ENCODE data around the gene CADM1. TPM values are rescaled to one million over a fixed set of nuclear protein-coding genes. Genes with fewer than 3 reads are reported as not detected.

CADM1 gene
- total and polyA plus RNA-seq, 2 experiments from 2014 or later = 48.4 to 54.3 TPM

GRCh38 chr11:115226556-115226955, 277.7 kb downstream of the CADM1 start:
- Histone ChIP-seq H3K27ac (no peak overlapping the region), H3K79me2 (no peaks in the 10 kb centered on the region), H3K4me1 (ENCODE audit: insufficient read depth) (no peaks in the 10 kb centered on the region), H2AFZ (no peak overlapping the region), H3K4me3 (no peak overlapping the region), H3K27me3 (no peaks in the 10 kb centered on the region), H4K20me1 (ENCODE audit: insufficient read depth, poor library complexity, severe bottlenecking) (no peaks in the 10 kb centered on the region), H3K9me2 (replicated peaks; ENCODE audit: insufficient read depth) (no peaks in the 10 kb centered on the region), H3K4me2 (no peak overlapping the region), H3K36me3 (replicated peaks; ENCODE audit: insufficient read depth, low read depth) (no peaks in the 10 kb centered on the region), H3K9me3 (ENCODE audit: low read depth) (no peaks in the 10 kb centered on the region)
- DNase-seq (ENCODE audit: low spot score) = peak; percentile 14
- 63% methylated on average over 2 of the region's 2 CpGs for WGBS (ENCODE audit: low lambda C conversion rate, missing lambda C conversion rate)
- TF ChIP-seq EZH2phosphoT487 (IDR thresholded peaks at IDR 0.05; ENCODE audit: low read depth, severe bottlenecking, unreplicated experiment) (no peak), CTCF (IDR thresholded peaks at IDR 0.05; ENCODE audit: poor library complexity) (no peak), EZH2 (IDR thresholded peaks at IDR 0.05; ENCODE audit: borderline replicate concordance) (no peak)

GRCh38 chr11:115224551-115224950, 279.7 kb downstream of the CADM1 start:
- Histone ChIP-seq H3K79me2 (no peaks in the 10 kb centered on the region), H3K27ac (no peak overlapping the region), H3K4me1 (ENCODE audit: insufficient read depth) (no peaks in the 10 kb centered on the region), H3K9me2 (replicated peaks; ENCODE audit: insufficient read depth) (no peaks in the 10 kb centered on the region), H4K20me1 (ENCODE audit: insufficient read depth, poor library complexity, severe bottlenecking) (no peaks in the 10 kb centered on the region), H3K9me3 (ENCODE audit: low read depth) (no peaks in the 10 kb centered on the region), H3K27me3 (no peaks in the 10 kb centered on the region), H3K4me3 (no peak overlapping the region), H3K4me2 (no peak overlapping the region), H2AFZ (no peak overlapping the region), H3K36me3 (replicated peaks; ENCODE audit: insufficient read depth, low read depth) (no peaks in the 10 kb centered on the region)
- 88% methylated on average over 4 of the region's 4 CpGs for WGBS (ENCODE audit: low lambda C conversion rate, missing lambda C conversion rate)
- no peak for DNase-seq (ENCODE audit: low spot score)
- TF ChIP-seq EZH2 (IDR thresholded peaks at IDR 0.05; ENCODE audit: borderline replicate concordance) = no peak
- no peak for TF ChIP-seq EZH2phosphoT487 (IDR thresholded peaks at IDR 0.05; ENCODE audit: low read depth, severe bottlenecking, unreplicated experiment)
- no peak for TF ChIP-seq CTCF (IDR thresholded peaks at IDR 0.05; ENCODE audit: poor library complexity)

- Histone ChIP-seq H3K4me1 (ENCODE audit: insufficient read depth) (no peaks in the 10 kb centered on the region), H3K4me2 (no peak overlapping the region), H3K27me3 (no peaks in the 10 kb centered on the region), H3K36me3 (replicated peaks; ENCODE audit: insufficient read depth, low read depth) (no peaks in the 10 kb centered on the region), H3K27ac (no peak overlapping the region), H3K4me3 (no peak overlapping the region), H3K79me2 (no peaks in the 10 kb centered on the region), H3K9me2 (replicated peaks; ENCODE audit: insufficient read depth) (no peaks in the 10 kb centered on the region), H4K20me1 (ENCODE audit: insufficient read depth, poor library complexity, severe bottlenecking) (no peaks in the 10 kb centered on the region), H3K9me3 (ENCODE audit: low read depth) (no peaks in the 10 kb centered on the region), H2AFZ (no peak overlapping the region)
- no peak for TF ChIP-seq EZH2 (IDR thresholded peaks at IDR 0.05; ENCODE audit: borderline replicate concordance)
- no peak for TF ChIP-seq EZH2phosphoT487 (IDR thresholded peaks at IDR 0.05; ENCODE audit: low read depth, severe bottlenecking, unreplicated experiment)
- no peak for TF ChIP-seq CTCF (IDR thresholded peaks at IDR 0.05; ENCODE audit: poor library complexity)
- no peak for DNase-seq (ENCODE audit: low spot score)
- WGBS (ENCODE audit: low lambda C conversion rate, missing lambda C conversion rate) = 95% methylated on average over 5 of the region's 5 CpGs
Observed at GRCh38 chr11:115222863-115223530, 281.2 kb downstream of the CADM1 start.
